Anterior cingulate cortex (tissue), 58 donors: ENCODE data around the gene ZDHHC5.

Experiments used
- DNase-seq, 58 donors: peaks; one replicate each; lab custom pipeline; 2025; lab: John Stamatoyannopoulos, UW

Gene ZDHHC5, protein sequence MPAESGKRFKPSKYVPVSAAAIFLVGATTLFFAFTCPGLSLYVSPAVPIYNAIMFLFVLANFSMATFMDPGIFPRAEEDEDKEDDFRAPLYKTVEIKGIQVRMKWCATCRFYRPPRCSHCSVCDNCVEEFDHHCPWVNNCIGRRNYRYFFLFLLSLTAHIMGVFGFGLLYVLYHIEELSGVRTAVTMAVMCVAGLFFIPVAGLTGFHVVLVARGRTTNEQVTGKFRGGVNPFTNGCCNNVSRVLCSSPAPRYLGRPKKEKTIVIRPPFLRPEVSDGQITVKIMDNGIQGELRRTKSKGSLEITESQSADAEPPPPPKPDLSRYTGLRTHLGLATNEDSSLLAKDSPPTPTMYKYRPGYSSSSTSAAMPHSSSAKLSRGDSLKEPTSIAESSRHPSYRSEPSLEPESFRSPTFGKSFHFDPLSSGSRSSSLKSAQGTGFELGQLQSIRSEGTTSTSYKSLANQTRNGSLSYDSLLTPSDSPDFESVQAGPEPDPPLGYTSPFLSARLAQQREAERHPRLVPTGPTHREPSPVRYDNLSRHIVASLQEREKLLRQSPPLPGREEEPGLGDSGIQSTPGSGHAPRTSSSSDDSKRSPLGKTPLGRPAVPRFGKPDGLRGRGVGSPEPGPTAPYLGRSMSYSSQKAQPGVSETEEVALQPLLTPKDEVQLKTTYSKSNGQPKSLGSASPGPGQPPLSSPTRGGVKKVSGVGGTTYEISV

DNA sequence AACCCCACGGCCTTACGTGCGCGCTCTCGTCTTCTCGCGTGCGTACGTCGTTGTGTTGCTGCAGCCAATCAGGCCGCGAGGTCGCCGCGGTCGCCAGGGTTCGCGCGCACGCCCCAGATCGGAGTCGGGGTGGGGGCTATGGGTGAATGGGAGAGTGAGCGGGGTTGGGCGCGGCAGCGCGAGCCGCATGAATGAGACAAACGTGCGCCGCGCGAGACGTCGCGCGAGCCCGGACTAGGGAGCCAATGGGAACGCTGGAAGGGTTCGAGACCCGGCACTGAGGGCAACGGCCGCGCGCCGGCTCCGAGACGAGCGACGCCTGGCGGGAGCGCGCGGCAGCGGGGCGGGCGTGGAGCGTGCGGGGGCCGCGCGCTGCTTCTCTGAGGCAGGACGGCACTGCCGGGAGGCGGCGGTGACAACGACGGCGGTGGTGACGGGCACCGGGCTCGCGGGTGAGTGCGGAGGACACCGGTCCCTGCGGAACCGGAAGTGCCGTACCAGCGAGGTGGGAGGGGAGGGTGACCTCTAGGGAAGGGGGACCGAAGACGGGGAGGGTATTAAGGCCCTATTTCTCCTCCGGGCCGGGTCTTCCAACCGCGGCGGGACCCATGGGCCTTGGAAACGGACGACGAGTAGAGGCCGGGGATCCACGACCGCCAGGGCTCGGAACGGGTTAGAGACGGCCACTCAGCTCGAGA is at the start of gene ZDHHC5:
Gene ZDHHC5, plus strand, starts transcription at position 379 of the 698 bp plus-strand sequence. CDS start 4,977 bp downstream, outside the sequence.
- peak in 57 of 58 donors; percentile 93 to 100 (median 99) for DNase-seq

DNA sequence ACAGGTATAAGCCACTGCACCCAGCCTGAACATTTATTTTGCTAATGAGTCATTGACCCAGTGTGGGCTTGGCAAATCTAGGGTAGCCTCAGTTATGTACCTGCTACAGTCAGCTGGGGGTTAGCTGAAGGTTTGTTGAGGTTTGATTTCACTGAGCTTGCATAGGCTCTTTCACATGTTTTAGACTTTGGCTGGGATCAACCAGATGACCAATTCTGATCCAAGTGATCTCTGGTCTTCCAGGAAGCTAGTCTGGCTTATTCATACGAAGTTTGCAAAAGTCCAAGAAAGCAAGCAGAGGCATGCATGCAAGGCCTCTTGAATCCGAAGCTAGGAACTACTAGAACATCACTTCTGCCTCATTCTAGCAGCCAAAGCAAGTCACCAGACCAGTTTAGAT is 49.5 kb upstream of the ZDHHC5 start:
- no peak for DNase-seq

DNA sequence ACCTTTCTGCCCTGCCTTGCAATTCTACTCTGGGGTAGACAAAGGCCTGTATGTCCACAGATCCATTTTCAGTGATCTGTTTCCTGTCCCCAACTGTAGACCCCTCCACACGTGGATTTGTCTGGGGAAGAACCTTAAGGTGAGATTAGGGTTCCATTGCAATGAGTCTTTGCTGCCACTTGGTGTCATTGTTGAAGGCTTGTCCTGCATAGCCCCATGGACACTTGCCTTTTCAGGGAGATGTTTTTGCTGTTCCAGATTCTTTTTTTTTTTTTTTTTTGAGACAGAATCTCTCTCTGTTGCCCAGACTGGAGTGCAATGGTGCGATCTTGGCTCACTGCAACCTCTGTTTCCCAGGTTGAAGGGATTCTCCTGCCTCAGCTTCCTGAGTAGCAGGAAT is 48.6 kb upstream of the ZDHHC5 start:
- no peak for DNase-seq

DNA sequence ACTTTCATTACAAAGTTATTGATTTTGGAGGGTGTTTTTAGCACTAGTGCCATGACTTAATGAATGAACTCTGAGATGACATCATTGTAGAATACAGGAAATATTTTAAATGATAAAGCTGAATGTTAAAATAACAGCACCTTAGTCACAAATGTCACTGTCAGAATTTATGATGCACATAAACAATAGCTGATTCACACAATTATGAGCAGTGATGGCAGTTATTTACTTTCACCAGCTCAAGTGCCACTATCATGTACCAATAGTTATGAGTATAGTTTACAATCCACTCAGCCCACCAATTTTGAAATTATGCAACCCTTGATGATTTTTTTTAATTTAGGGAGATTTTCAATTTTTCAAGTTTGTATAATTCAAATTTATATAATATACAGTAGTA is 47.4 kb upstream of the ZDHHC5 start:
- no peak for DNase-seq

DNA sequence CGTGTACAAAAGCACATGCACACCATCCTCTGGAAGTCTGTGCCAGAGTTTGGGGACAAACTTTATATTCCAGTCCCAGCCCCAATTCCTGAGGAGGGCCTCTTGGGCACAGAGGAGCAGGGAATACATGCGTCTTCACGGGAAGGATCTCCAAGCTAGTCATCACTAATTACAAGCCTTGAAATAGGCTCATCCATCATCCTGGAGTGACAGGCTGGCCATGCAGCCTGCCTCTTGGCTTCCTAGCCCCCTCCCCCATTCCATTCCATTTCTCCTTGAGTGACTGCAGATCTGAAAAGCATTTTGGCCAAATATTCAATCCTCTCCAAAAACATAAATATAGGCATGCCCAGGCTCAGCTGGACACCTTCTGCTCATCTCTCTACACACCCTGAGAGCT is 45.7 kb upstream of the ZDHHC5 start:
- no peak for DNase-seq

DNA sequence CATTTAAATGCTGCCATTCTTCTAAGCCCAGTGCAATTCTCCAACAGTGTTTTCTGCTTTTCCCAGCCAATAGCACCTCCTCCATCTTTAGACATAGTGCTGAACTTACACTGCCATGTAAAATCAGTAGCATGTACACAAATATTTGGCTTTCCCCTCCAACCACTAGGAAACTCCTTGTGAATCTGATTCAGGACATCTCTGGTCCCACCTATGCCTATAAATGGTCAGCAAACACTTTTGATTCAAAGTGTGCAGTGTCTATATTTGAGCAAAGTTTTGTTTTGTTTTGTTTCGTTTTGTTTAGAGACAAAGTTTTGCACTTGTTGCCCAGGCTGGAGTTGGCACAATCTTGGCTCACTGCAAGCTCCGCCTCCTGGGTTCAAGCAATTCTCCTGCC is 43.0 kb upstream of the ZDHHC5 start:
- no peak for DNase-seq

DNA sequence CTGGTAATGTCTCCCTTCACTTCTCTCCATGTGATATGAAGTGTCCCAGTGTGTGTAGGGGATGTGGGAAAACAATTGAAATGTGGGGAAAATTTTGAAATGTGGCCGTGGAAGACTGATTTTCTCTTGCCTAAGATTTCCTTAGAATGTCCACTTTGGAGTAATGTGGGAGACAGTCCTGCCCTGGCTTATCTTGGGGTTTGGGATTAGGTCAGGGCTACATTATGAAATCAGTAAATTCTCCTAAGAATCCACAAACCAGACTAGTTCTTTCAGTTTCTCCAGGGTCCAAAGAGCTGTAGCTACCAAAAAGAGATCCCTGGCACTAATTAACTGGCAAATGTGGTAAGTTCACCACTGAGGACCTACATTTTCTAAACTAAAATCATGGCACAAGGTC is 41.0 kb upstream of the ZDHHC5 start:
- no peak for DNase-seq

DNA sequence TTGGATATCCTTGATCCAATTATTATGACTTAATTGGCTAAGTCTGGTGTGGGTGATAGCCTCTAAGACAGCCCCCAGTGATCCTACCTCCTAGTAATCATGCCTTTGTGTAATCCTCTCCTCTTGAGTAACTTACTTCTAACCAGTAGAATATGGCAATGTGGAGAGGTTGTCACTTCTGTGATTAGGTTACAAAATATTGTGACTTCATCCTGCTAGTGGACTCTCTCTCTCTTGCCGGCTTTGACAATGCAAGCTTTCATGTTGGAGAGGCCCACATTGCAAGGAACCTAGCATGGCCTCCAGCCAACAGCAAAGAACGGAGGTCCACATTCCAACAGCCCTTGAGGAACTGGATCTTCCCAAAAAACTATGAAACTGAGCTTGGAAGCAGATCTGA is 37.7 kb upstream of the ZDHHC5 start:
- DNase-seq: no peak

DNA sequence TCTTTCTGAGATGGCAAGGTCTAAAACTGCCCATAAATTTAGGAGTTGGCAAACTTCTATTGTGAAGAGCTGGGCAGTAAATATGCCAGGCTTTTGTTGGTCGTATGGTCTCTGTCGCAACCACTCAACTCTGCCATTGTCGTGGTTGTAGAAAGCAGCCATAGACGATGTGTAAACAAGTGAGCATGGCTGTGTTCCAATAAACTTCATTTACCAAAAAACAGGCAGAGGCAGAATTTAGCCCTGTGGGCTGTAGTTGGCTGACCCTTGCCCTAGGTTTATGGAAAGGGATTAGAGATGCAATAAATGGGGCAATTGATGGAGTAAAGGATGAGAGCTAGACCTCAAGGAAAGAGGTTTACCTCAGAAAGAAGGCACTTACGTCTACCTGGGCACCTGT is 35.8 kb upstream of the ZDHHC5 start:
- no peak for DNase-seq

DNA sequence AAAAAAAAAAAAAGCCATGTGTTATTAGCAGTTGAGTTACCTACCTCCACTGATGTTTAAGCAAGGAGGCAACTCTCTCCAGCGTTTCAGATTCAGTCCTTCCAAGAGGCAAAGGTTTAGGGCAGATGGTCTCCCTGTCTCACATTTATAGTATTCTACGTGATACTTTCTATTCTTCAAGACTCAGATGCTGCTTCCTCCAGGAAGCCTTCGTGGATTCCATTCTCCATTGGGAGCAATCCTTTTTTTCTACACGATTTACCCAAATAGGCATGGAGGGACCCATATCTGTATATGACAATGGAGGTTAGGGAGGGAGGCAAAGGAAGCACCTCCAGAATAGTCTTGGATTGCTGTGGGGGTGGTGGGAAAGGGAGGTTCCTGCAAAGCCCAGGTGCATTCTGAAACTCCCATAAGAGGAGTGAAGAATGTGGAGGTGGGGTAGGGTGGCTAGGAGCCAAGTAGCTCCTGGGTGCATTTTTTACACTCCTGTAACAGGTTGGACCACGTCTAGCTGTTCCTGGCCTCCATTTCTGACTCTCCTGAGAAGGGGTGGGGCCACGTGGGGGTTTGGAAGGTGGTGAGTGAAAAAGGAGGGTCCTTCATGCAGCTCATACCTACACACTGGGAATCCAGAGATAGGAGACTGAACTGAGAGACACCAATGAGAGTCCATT is 34.4 kb upstream of the ZDHHC5 start:
- DNase-seq: no peak

DNA sequence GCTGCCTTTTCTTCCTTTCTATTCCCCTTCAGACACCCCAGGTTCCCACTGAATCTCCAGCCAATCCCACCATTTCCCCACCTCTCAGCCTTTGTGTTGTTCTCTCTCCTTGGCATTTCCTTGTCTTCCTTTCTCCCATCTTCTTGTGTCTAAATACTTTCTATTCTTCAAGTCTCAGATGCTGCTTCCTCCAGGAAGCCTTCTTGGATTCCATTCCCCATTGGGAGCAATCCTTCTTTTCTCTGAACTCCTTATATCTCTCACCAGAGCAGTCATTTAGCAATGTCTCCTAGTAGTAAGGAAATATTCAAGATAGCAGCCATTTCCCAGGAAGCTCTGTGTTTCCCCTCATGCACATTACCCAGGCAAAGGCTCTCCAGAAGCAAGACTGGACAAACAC is 33.6 kb upstream of the ZDHHC5 start:
- no peak for DNase-seq

DNA sequence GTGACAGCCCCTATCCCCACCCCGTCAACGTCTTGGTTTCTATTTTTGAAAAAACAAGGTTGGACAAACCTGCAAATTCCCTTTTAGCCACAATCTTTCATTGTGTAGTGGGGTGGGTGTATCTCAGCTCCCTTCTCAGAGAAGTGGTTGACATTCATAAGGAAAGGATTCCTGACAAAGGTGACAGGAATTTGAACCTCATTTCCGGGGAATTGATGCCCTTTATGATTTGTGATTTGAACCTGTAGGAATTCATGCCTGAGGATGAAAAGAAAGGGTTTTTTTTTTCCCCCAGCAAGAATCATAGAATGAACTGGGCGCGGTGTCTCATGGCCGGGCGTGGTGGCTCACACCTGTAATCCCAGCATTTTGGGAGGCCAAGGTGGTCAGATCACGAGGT is 32.7 kb upstream of the ZDHHC5 start:
- DNase-seq: no peak

DNA sequence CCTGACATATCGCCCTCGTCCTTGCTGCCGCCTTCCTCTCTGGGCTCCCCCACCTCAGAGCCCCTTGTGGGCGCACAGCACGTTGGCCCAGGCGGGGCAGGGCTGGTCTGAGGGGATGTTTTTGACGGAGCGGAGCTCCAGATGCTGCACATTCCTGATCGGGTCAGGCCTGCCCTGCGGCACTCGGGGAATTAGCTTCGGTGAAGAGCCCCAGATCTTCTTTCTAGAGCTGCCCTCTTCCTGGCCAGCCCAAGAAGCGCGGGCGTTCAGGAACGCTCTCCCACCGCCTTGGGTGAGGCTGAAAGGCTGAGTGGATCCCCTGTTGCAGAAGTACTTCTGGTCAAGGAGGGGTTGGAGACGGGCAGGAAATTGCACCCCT is 30.3 kb upstream of the ZDHHC5 start:
- no peak for DNase-seq

DNA sequence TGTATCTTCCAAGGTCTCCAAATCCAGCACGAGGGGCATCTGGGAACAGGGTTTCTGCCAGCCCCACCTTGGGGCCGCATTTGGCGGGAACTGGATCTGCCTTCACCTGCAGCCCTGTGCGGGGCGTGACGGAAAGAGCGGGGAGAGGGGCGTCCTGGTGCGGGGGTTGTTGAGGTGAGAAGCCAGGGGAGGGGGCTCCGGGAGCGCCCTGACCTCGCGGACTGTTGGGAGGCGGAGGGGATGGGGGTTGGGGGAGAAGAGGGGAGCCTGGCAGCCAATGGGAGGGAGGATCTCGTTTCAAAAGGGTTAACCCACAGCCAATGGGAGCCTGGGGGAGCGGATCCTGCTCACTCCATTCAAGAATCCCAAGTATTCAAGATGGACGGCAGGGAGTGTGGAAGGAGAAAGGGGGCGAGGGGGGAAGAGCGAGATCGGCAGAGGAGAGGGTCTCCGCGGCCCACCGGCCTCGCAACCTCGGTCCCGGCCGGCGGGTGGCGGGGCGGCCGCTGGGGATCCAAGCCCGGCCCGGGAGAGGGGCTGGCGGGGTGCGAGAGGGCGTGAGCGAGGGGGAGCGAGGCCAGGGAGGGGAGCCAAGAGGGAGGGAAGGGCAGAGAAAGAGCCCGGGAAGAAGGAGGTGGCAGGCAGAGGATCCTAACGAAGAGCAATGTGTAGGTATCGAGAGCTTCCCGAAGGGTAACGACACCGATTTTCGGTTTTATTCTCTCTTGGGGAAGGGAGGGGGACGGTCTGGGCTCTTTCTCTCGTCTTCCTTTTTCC is 29.7 kb upstream of the ZDHHC5 start:
- peak in 55 of 58 donors; percentile 18 to 88 (median 63) for DNase-seq

DNA sequence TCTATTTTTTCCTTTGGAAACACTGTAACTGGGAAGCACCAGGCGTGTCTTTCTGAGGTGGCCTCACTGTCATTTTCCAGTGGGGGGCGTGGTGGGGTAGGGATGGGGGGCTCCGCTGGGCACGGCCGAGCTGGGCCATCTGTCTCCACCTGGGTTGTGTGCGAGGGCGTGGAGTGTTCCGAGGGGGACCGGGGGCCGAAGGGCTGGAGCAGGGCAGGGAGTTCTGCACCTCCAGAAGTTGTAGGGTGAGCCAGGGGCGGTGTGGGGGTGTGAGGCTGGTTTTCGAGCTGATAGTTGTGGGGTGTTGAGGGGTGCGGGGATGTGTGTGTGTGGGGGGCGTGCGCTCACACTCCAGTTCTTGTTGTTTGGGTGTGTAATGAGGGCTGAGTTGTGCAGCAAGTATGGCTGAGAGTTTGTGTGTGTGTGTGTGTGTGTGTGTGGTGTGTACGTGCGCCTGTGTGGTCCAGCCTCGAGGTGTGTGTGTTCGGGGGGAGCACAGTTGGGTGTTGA is 29.0 kb upstream of the ZDHHC5 start:
- peak in 1 of 58 donors; percentile 33 for DNase-seq

DNA sequence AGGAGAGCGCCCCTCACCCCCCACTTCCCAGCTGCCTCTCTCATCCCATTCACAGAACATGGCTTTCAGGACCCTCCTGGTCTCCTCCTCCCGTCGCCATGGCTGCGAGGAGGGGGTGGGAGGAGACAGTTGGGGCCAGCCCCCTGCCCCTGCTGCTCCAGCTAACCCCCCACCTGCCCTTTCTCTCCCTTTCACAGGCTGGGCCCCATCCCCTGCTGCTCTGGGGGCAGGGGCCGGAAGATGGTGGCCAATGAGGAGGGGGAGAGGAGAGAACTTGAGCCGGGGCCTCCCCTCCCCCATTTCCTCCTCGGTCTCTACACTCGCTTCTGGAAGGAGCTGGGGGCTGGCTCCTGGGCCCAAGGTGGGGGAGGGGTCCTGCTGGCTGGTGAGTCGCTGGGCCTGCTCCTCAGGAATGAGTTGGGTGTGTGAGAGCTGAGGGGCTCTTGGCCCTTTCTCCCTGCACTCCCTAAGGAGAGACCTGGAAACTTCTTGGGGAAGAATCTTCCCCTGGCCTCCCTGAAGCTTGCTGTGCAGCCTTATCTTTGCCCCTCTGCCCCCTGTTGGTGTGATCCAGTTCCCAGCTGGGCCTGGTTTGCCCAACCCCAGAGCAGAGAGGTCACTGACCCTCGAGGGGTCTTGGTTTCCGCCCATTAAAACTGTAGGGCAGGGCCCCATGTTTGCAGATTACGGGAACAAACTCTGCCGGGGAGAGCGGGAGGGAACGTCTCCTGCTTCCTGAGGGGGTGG is 28.4 kb upstream of the ZDHHC5 start:
- peak in 1 of 58 donors; percentile 32 for DNase-seq

DNA sequence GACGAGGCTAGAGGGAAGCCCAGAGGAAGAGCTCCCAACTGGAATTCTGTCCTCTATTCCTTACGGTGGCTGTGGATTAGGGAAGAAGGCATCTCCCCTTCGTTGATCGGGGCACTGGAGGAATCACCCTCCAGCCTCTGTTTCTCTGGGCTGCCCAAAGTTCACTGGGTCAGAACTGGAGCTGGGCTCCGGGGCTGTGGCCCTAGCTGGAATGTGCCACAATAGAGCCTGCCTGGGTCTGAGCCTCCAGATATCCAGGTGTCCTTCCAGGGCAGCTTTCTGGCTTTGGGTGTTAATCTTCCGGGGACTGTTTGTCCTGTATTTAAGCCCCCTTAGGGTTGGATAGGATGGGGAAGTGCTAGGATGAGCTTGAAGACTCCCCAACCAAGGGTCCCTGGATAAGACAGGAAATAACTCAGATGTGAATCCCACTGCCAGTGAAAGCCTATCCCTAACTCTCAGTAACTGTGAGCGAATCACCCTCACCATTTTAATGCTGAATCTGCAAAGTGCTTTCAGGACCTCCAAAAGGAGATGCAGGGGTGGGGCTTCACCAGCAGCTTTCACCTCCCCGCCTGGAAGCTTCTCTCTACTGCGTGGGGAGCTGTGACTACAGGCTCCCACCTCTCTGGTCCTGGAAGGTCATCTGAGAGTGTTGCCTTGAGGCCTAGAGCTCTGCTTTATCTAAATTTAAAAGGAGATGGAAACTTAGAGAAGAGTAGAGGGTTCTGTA is 27.7 kb upstream of the ZDHHC5 start:
- DNase-seq: no peak
